CD4-positive, alpha-beta T cell treated with Interleukin-4 for 1 hour (primary cell): ENCODE results near the gene ADAM23.

Source experiments
- DNase-seq, 2 donors: peaks; one replicate each; pipeline ENCODE4 v3.0.0-alpha.2; 2020 to 2022

ADAM23 gene

GRCh38 chr2:206512999-206513398, 69.7 kb downstream of the ADAM23 start:
- DNase-seq: no peak

- no peak for DNase-seq
Observed at GRCh38 chr2:206515580-206515979, 72.2 kb downstream of the ADAM23 start.

GRCh38 chr2:206518997-206519396, 75.7 kb downstream of the ADAM23 start:
- DNase-seq: no peak

- no peak for DNase-seq
Observed at GRCh38 chr2:206520450-206520849, 77.1 kb downstream of the ADAM23 start.

GRCh38 chr2:206521115-206521514, 77.8 kb downstream of the ADAM23 start:
- no peak for DNase-seq

- DNase-seq: no peak
Observed at GRCh38 chr2:206521612-206522011, 78.3 kb downstream of the ADAM23 start.

GRCh38 chr2:206526416-206526815, 83.1 kb downstream of the ADAM23 start:
- no peak for DNase-seq

GRCh38 chr2:206527153-206527552, 83.8 kb downstream of the ADAM23 start:
- no peak for DNase-seq

GRCh38 chr2:206530727-206531126, 87.4 kb downstream of the ADAM23 start:
- DNase-seq: peak; percentile 26 to 63

- no peak for DNase-seq
Observed at GRCh38 chr2:206531996-206532543, 88.7 kb downstream of the ADAM23 start.

GRCh38 chr2:206533977-206534376, 90.6 kb downstream of the ADAM23 start:
- no peak for DNase-seq

GRCh38 chr2:206535260-206535986, 92.1 kb downstream of the ADAM23 start:
- no peak for DNase-seq

- no peak for DNase-seq
Observed at GRCh38 chr2:206540757-206541156, 97.4 kb downstream of the ADAM23 start.

- DNase-seq: no peak
Observed at GRCh38 chr2:206543073-206543472, 99.7 kb downstream of the ADAM23 start.

GRCh38 chr2:206548383-206548782, 105.1 kb downstream of the ADAM23 start:
- no peak for DNase-seq

- no peak for DNase-seq
Observed at GRCh38 chr2:206555721-206556120, 112.4 kb downstream of the ADAM23 start.

- DNase-seq: peak in 1 of 2 donors; percentile 51
Observed at GRCh38 chr2:206556357-206556949, 113.1 kb downstream of the ADAM23 start.

GRCh38 chr2:206557321-206557720, 114.0 kb downstream of the ADAM23 start:
- DNase-seq: no peak

- DNase-seq: peak in 1 of 2 donors; percentile 16
Observed at GRCh38 chr2:206558492-206558891, 115.2 kb downstream of the ADAM23 start.

- no peak for DNase-seq
Observed at GRCh38 chr2:206561962-206562361, 118.6 kb downstream of the ADAM23 start.

- DNase-seq: no peak
Observed at GRCh38 chr2:206562375-206562774, 119.0 kb downstream of the ADAM23 start.

GRCh38 chr2:206563374-206563773, 120.0 kb downstream of the ADAM23 start:
- DNase-seq: no peak

GRCh38 chr2:206565666-206566065, 122.3 kb downstream of the ADAM23 start:
- no peak for DNase-seq

GRCh38 chr2:206569470-206569869, 126.1 kb downstream of the ADAM23 start:
- DNase-seq: no peak
